ENCODE measurements around the gene CYP2U1. TPM values are rescaled to one million over a fixed set of nuclear protein-coding genes. Genes with fewer than 3 reads are reported as not detected.
"Not testable (repeated sequence)": the region's sequence is repeated elsewhere in the genome, so short reads cannot be mapped to it uniquely, and the experiment has no call there.

CYP2U1 gene
- total RNA-seq, 1 donor from 2014 or later, result 1.5 TPM

GRCh38 chr4:107901213-107901934 lies 30.0 kb upstream of the CYP2U1 start:
- Mint-ChIP-seq H3K27me3 (ENCODE audit: low read depth) (peaks cover 9% of the 10 kb centered on the region), H3K4me3 (ENCODE audit: low read depth) (no peak overlapping the region), H3K27ac (no peak overlapping the region), H3K4me1 (ENCODE audit: low read depth) (no peaks in the 10 kb centered on the region), H3K9me3 (peaks cover 7% of the 10 kb centered on the region), H3K36me3 (ENCODE audit: low read depth) (no peaks in the 10 kb centered on the region)
- DNase-seq (ENCODE audit: low spot score), result no peak
- intact Hi-C loops (cut with micrococcal nuclease), result no loop called here

GRCh38 chr4:107902715-107903114 lies 28.6 kb upstream of the CYP2U1 start:
- peaks cover 7% of the 10 kb centered on the region for H3K27me3 Mint-ChIP-seq (ENCODE audit: low read depth)
- no peak overlapping the region for H3K27ac Mint-ChIP-seq
- H3K4me3 Mint-ChIP-seq (ENCODE audit: low read depth), result no peak overlapping the region
- H3K36me3 Mint-ChIP-seq (ENCODE audit: low read depth), result no peaks in the 10 kb centered on the region
- intact Hi-C loops (cut with micrococcal nuclease), result no loop called here
- DNase-seq (ENCODE audit: low spot score), result no peak
- peaks cover 7% of the 10 kb centered on the region for H3K9me3 Mint-ChIP-seq
- H3K4me1 Mint-ChIP-seq (ENCODE audit: low read depth), result no peaks in the 10 kb centered on the region

- H3K4me3 Mint-ChIP-seq (ENCODE audit: low read depth); DNase-seq (ENCODE audit: low spot score); H3K27ac Mint-ChIP-seq; intact Hi-C loops (cut with micrococcal nuclease); H3K27me3 Mint-ChIP-seq (ENCODE audit: low read depth); H3K9me3 Mint-ChIP-seq; H3K4me1 Mint-ChIP-seq (ENCODE audit: low read depth); H3K36me3 Mint-ChIP-seq (ENCODE audit: low read depth): not testable (repeated sequence)
Measured at GRCh38 chr4:107905082-107905481, 26.3 kb upstream of the CYP2U1 start.

DNA sequence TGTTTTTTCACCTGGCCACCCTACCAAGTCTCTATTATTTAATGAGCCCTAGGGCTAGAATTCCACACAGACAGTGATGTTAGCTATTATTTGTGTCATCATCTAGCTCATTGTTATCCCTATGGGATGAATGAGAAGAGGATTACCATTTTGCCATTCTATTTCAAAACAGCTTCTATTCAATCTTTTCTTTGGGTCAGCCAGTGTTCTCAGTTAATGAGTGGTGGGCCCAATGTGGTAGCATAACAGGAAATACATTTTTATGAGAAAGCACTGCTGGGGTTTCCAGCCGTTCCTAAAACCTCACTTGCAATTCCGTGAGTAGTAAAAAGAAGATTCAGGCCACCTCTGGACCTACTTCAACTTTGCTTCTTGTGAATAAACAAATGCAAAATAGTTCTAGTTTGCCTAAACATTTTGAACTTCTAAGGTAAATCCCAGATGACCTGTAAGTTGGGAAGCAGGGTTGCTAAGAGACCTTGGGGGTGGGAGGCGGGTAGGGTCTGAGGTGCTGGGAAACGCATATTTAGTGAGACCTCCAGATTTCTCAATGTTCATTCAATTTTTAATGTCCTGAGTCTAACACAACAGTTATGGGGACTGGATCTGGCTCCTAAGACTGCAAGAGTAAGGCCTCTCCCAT lies 24.8 kb upstream of the CYP2U1 start:
- no peaks in the 10 kb centered on the region for H3K36me3 Mint-ChIP-seq (ENCODE audit: low read depth)
- H3K27me3 Mint-ChIP-seq (ENCODE audit: low read depth), result peaks cover under 1% of the 10 kb centered on the region
- peaks cover 7% of the 10 kb centered on the region for H3K9me3 Mint-ChIP-seq
- no peak overlapping the region for H3K27ac Mint-ChIP-seq
- no peaks in the 10 kb centered on the region for H3K4me1 Mint-ChIP-seq (ENCODE audit: low read depth)
- intact Hi-C loops (cut with micrococcal nuclease), result no loop called here
- H3K4me3 Mint-ChIP-seq (ENCODE audit: low read depth), result no peak overlapping the region
- DNase-seq (ENCODE audit: low spot score), result no peak

DNA sequence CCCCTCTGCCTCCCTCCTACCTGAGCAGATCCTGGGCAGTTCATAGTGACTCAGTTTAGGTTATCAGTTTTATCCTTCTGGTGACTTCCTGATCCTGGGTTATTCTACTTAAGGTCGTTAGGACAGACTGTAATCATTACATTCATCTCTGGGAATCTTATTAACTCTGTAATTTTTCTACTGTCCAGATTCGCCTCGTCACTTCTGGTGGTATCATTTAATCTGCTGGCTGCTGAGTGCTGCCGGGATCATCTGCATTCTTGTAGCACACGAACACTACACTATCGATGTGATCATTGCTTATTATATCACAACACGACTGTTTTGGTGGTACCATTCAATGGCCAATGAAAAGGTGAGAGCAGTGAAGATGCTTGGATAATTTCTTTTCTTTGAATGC lies 23.0 kb upstream of the CYP2U1 start:
- Mint-ChIP-seq H3K36me3 (ENCODE audit: low read depth) (no peaks in the 10 kb centered on the region), H3K9me3 (peaks cover 7% of the 10 kb centered on the region), H3K27ac (no peak overlapping the region), H3K27me3 (ENCODE audit: low read depth) (no peaks in the 10 kb centered on the region), H3K4me3 (ENCODE audit: low read depth) (no peak overlapping the region), H3K4me1 (ENCODE audit: low read depth) (no peaks in the 10 kb centered on the region)
- intact Hi-C loops (cut with micrococcal nuclease), result no loop called here
- DNase-seq (ENCODE audit: low spot score), result no peak

DNA sequence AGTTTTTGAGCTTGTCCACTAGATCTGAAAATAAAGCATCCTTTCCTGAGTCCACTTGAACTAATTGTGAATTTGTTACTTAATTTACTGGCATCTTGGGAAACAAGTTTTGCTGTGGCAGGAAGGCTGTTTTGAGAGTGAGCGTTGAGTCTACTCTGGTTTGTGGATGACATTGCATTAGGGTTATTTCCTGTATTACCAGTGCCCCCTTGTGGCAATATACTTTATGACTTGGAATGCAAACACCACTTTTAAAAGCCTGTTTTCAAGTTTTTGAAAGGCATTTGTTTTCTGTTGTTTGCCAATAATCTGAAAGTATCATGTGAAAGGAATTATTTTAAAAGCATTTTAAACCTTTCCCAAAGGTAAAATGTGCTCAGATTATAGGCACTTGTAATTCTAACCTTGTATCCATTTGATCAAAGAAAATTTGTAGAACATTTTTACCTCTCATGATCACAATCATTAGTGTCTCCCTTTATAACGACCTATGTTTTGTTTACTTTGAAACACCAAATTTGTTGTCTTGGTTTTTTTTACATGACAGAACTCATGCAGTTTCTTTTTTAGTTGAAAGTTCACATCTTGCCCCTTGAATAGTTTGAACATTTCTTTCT lies 18.0 kb upstream of the CYP2U1 start:
- Mint-ChIP-seq H3K36me3 (ENCODE audit: low read depth) (no peaks in the 10 kb centered on the region), H3K27me3 (ENCODE audit: low read depth) (peaks cover 9% of the 10 kb centered on the region), H3K4me3 (ENCODE audit: low read depth) (no peak overlapping the region), H3K4me1 (ENCODE audit: low read depth) (peaks cover 4% of the 10 kb centered on the region), H3K27ac (no peak overlapping the region), H3K9me3 (no peaks in the 10 kb centered on the region)
- DNase-seq (ENCODE audit: low spot score), result no peak
- intact Hi-C loops (cut with micrococcal nuclease), result loop anchor here (1.0 kb wide), 1 partner anchor 155 kb away; no protein-coding TSS in a partner anchor

GRCh38 chr4:107915220-107915619 lies 16.1 kb upstream of the CYP2U1 start:
- H3K27me3 Mint-ChIP-seq (ENCODE audit: low read depth), result peaks cover 18% of the 10 kb centered on the region
- H3K27ac Mint-ChIP-seq, result no peak overlapping the region
- peaks cover 8% of the 10 kb centered on the region for H3K9me3 Mint-ChIP-seq
- H3K4me1 Mint-ChIP-seq (ENCODE audit: low read depth), result peaks cover 4% of the 10 kb centered on the region
- DNase-seq (ENCODE audit: low spot score), result no peak
- intact Hi-C loops (cut with micrococcal nuclease), result no loop called here
- H3K4me3 Mint-ChIP-seq (ENCODE audit: low read depth), result no peak overlapping the region
- no peaks in the 10 kb centered on the region for H3K36me3 Mint-ChIP-seq (ENCODE audit: low read depth)

GRCh38 chr4:107916623-107917022 lies 14.7 kb upstream of the CYP2U1 start:
- intact Hi-C loops (cut with micrococcal nuclease), result no loop called here
- H3K36me3 Mint-ChIP-seq (ENCODE audit: low read depth), result no peaks in the 10 kb centered on the region
- DNase-seq (ENCODE audit: low spot score), result no peak
- H3K4me3 Mint-ChIP-seq (ENCODE audit: low read depth), result no peak overlapping the region
- no peak overlapping the region for H3K27ac Mint-ChIP-seq
- H3K9me3 Mint-ChIP-seq, result peaks cover 13% of the 10 kb centered on the region
- H3K27me3 Mint-ChIP-seq (ENCODE audit: low read depth), result peaks cover 23% of the 10 kb centered on the region
- H3K4me1 Mint-ChIP-seq (ENCODE audit: low read depth), result peaks cover 4% of the 10 kb centered on the region

- Mint-ChIP-seq H3K4me1 (ENCODE audit: low read depth) (peaks cover 4% of the 10 kb centered on the region), H3K9me3 (peaks cover 13% of the 10 kb centered on the region), H3K4me3 (ENCODE audit: low read depth) (no peak overlapping the region), H3K27me3 (ENCODE audit: low read depth) (peaks cover 29% of the 10 kb centered on the region), H3K27ac (no peak overlapping the region), H3K36me3 (ENCODE audit: low read depth) (no peaks in the 10 kb centered on the region)
- intact Hi-C loops (cut with micrococcal nuclease), result no loop called here
- DNase-seq (ENCODE audit: low spot score), result no peak
Measured at GRCh38 chr4:107917500-107917899, 13.8 kb upstream of the CYP2U1 start.

DNA sequence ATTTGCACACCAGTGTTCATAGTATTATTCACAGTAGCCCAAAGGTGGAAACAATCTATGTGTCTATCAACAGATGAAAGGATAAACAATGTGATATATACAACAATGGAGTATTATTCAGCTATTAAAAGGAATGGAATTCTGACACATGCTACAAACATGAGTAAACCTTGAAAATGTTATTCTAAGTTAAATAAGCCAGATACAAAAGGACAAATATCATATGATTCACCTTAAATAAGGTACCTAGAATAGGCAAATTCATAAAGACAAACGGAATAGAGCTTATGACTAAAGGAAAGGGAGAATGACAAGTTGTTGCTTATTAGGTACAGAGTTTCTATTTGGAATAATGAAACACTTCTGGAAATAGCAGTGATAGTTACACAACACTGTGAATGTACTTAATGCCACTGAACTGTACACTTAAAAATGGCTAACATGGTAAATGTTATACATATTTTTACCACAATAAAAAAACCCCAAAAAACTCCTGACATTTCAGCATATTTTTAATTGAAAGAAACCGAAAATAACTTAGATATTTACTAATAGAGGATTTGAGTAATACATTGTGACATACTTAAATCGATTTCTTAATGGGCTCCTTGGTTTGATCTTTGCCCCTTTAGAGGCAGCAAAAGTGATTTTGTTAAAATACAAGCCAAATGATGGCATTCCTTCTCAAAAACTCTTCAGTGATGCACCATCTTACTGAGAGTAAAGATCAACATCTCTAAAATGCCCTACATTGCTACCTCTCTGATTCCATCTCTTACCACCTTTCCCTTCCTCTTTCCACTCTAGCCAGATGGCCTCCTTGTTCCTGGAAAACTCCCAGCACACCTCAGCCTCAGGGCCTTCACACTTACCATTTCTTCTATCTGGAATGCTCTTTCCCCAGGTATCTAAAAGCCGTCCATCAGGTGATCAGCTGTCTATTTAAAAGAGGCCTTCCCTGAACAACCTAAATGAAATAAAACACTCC lies 8.6 kb upstream of the CYP2U1 start:
- Mint-ChIP-seq H3K27ac (no peak overlapping the region), H3K4me3 (ENCODE audit: low read depth) (no peak overlapping the region), H3K4me1 (ENCODE audit: low read depth) (no peaks in the 10 kb centered on the region), H3K27me3 (ENCODE audit: low read depth) (peaks cover 30% of the 10 kb centered on the region), H3K36me3 (ENCODE audit: low read depth) (no peaks in the 10 kb centered on the region), H3K9me3 (peaks cover 13% of the 10 kb centered on the region)
- DNase-seq (ENCODE audit: low spot score), result no peak
- intact Hi-C loops (cut with micrococcal nuclease), result no loop called here

DNA sequence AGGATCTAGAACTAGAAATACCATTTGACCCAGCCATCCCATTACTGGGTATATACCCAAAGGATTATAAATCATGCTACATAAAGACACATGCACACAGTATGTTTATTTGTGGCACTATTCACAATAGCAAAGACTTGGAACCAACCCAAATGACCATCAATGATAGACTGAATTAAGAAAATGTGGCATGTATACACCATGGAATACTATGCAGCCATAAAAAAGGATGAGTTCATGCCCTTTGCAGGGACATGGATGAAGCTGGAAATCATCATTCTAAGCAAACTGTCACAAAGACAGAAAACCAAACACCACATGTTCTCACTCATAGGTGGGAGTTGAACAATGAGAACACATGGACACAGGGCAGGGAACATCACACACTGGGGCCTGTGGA lies 5.6 kb upstream of the CYP2U1 start:
- H3K27ac Mint-ChIP-seq; intact Hi-C loops (cut with micrococcal nuclease); H3K9me3 Mint-ChIP-seq; H3K36me3 Mint-ChIP-seq (ENCODE audit: low read depth); H3K4me1 Mint-ChIP-seq (ENCODE audit: low read depth); H3K4me3 Mint-ChIP-seq (ENCODE audit: low read depth); DNase-seq (ENCODE audit: low spot score): not testable (repeated sequence)
- H3K27me3 Mint-ChIP-seq (ENCODE audit: low read depth), result peaks cover 29% of the 10 kb centered on the region

DNA sequence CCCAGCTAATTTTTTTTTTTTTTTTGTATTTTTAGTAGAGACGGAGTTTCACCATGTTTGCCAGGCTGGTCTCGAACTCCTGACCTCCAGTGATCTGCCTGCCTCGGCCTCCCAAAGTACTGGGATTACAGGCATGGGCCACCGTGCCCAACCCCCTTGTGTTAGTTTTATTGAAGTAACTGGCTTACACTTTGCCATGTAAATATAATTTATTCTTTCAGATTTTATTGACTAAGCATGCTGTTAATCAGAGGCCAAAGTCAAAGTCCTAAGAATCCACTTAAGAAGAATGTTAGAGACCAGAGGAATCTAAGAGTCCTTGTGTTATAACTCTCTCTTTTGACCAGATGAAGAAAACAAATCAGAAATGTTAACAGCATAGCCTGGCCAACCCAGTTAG lies 4.5 kb upstream of the CYP2U1 start:
- DNase-seq (ENCODE audit: low spot score); H3K4me3 Mint-ChIP-seq (ENCODE audit: low read depth); H3K9me3 Mint-ChIP-seq; H3K27ac Mint-ChIP-seq; intact Hi-C loops (cut with micrococcal nuclease); H3K36me3 Mint-ChIP-seq (ENCODE audit: low read depth); H3K4me1 Mint-ChIP-seq (ENCODE audit: low read depth): not testable (repeated sequence)
- peaks cover 25% of the 10 kb centered on the region for H3K27me3 Mint-ChIP-seq (ENCODE audit: low read depth)
